NCI-H187 (cell line): ENCODE results near the gene WNT9A.
"Not testable (repeated sequence)": the region's sequence is repeated elsewhere in the genome, so short reads cannot be mapped to it uniquely, and the experiment has no call there.

Experiments
- DNase-seq, 2 experiments: peaks; one replicate each; lab custom pipeline; 2025; lab: John Stamatoyannopoulos, UW

The WNT9A gene

GRCh38 chr1:227886503-227886961, 61.2 kb downstream of the WNT9A start:
- no peak for DNase-seq

GRCh38 chr1:227885648-227886502, 61.9 kb downstream of the WNT9A start:
- no peak for DNase-seq

GRCh38 chr1:227885135-227885647, 62.5 kb downstream of the WNT9A start:
- DNase-seq, result no peak

- no peak for DNase-seq
These were observed 63.2 kb downstream of the WNT9A start for GRCh38 chr1:227884370-227885134.

- DNase-seq, result no peak
These were observed 64.0 kb downstream of the WNT9A start for GRCh38 chr1:227883641-227884301.

GRCh38 chr1:227883073-227883520, 64.6 kb downstream of the WNT9A start:
- DNase-seq, result no peak

- DNase-seq, result no peak
These were observed 67.3 kb downstream of the WNT9A start for GRCh38 chr1:227880342-227880924.

GRCh38 chr1:227877810-227878209, 69.9 kb downstream of the WNT9A start:
- DNase-seq, result not testable (repeated sequence)

GRCh38 chr1:227871892-227872291, 75.8 kb downstream of the WNT9A start:
- not testable (repeated sequence) for DNase-seq

GRCh38 chr1:227870366-227870765, 77.4 kb downstream of the WNT9A start:
- no peak for DNase-seq

- DNase-seq, result no peak
These were observed 77.9 kb downstream of the WNT9A start for GRCh38 chr1:227869851-227870305.

GRCh38 chr1:227869279-227869842, 78.4 kb downstream of the WNT9A start:
- no peak for DNase-seq
